Measurements from ENCODE around the gene SLC12A4.
"Not testable (repeated sequence)": the region's sequence is repeated elsewhere in the genome, so short reads cannot be mapped to it uniquely, and the experiment has no call there.

SLC12A4 gene

GRCh38 chr16:67926181-67926750 is 42.2 kb downstream of the SLC12A4 start:
- DNase-seq (ENCODE audit: low spot score), result no peak

- DNase-seq (ENCODE audit: low spot score), result no peak
Observed at GRCh38 chr16:67924140-67924906, 44.1 kb downstream of the SLC12A4 start.

- no peak for DNase-seq (ENCODE audit: low spot score)
Observed at GRCh38 chr16:67923414-67924116, 44.9 kb downstream of the SLC12A4 start.

DNA sequence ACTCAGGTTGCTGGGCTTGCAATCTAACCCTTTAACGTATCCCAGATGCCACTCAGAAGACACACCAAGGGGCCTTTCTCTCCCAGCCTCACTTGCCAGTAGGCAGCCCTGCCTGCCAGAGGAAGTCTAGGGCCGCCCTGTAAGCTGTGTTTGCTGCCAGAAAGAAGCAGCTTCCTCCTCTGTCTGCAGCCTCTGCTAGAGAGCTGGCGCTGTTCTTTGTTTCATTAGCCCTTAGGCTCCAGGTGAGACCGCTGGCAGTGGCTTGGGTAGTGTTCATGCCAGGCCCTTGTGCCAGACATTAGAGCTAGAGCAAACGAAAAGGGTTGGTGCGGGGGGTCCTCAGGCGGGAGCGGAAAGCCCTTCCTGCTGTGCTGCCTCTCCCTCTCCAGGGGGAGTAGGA is 45.7 kb downstream of the SLC12A4 start:
- DNase-seq (ENCODE audit: low spot score), result no peak

GRCh38 chr16:67922221-67922620 is 46.2 kb downstream of the SLC12A4 start:
- no peak for DNase-seq (ENCODE audit: low spot score)

GRCh38 chr16:67919622-67920221 is 48.7 kb downstream of the SLC12A4 start:
- no peak for DNase-seq (ENCODE audit: low spot score)

DNA sequence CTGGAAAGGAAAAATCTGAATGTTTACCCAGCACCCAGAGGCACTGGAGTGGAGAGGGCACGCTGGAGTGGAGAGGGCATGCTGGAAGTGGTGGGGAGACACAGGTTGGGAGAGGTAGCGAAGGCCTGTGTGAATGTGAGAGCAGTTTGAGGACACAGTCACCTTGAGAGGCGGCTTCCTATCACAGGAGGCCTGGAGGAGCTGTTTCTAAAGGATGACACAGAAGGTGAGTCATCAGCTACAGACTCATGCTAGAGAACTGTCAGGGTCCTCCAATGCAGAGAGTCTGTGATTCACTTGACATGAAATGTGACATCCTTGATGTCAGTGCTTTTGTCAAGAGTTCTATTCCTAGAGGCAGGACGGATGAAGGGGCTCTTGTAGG is 50.6 kb downstream of the SLC12A4 start:
- DNase-seq (ENCODE audit: low spot score), result no peak

DNA sequence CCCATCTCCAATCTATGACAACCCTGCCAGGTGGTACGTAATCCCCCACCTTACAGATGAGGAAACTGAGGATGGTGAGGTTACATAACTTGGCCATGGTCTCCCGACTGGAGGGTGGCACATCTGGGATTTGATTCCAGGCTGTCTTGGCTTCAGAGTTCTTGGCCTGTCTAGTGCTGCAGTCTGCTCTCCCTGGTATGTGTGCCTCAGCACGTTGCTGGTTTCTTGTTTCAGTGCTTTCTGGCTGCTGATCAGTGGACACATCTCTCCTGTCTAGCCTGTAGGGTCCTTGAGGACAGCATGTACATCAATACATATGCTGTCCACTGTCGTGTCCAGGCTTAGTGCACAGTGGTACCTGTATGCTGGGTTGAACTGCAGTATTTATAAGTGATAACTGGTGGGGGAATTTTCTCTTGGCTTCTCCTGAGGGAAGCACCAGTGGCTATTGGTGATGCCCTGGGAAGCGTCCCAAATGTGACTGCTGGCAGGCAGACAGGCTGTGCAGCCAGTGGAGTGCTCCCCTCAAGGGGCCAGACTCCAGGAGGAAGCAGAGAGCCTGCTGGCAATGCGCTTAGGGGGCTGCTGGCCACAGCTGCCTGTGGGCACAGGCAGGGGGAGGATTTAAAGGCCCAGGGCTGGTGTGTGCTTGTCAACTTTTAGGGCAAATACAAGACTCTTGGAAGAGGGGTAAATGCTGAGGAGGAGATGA is 51.1 kb downstream of the SLC12A4 start:
- DNase-seq (ENCODE audit: low spot score), result no peak

GRCh38 chr16:67915831-67916723 is 52.4 kb downstream of the SLC12A4 start:
- DNase-seq (ENCODE audit: low spot score), result no peak

GRCh38 chr16:67915496-67915769 is 53.0 kb downstream of the SLC12A4 start:
- DNase-seq (ENCODE audit: low spot score), result not testable (repeated sequence)

DNA sequence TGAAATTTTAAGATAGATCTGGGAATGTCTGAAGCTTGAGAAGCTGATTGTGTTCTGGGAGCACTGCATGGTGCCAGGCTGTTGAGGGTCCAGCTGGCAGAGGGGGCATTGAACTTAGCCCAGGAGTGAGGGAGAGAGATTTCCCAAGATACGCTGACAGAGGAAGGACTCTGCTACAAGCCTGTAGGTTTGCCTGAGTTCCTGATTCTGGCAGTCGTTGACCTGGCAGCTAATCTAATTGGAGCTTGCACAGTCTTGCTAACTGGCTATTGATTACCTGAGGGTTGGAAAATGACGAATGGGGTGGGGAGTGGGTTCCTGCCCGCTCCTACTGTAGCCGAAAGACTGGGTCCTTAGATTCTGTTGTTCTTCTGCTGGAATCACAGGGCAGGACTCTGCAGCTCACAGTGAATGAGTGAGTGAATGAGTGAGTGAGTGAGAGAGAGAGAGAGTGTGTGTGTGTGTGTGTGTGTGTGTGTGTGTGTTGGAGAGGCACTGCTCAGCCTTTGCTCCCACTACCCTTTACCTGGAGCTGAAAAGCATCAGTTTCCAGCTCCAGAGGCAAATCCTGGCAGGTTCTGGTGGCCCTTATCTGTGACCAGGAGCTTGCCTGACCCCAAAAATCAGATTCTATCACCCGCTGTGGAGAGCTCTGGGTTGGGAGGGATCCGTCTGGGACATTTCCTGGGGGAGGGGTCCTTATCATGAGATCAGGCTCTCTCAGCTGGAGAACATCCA is 53.5 kb downstream of the SLC12A4 start:
- DNase-seq (ENCODE audit: low spot score), result no peak

DNA sequence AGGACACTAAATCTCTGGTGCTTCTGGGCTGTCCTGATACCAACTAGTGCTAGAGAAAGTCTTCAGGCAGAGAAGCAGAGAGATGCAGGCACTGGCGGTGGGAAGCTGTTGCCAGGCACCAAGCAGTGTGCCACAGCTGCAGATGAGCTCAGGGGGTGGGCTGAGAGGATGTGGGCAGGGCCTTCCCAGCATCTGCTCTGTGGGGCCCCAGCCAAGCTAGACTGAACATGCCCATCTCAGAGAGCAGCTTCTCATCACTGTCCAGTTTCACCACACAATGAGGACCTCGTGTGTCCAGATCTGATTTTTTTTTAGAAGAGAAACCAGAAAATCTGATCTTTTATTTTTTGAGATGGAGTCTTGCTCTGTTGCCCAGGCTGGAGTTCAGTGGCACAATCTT is 58.3 kb downstream of the SLC12A4 start:
- no peak for DNase-seq (ENCODE audit: low spot score)

- no peak for DNase-seq (ENCODE audit: low spot score)
Observed at GRCh38 chr16:67909056-67909742, 59.2 kb downstream of the SLC12A4 start.

GRCh38 chr16:67907397-67908180 is 60.8 kb downstream of the SLC12A4 start:
- no peak for DNase-seq (ENCODE audit: low spot score)

DNA sequence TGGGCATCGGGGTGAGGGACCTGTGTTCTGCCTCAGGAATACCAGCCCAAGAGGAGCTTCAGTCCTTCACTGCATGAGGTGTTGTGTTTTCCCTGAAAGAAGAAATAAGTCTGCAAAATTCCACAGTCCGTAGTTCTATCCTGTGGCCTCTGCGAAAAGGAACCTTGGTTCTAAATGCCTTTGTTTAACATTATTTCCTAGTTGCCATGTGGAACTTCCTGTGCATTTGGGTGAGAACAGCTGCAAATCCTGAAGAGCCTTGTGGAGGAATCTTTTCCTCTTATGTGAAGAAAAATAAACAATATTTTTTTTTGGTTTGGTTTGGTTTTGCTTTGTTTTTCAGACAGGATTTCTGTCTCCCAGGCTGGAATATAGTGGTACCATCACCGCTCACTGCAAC is 65.6 kb downstream of the SLC12A4 start:
- DNase-seq (ENCODE audit: low spot score), result no peak

- DNase-seq (ENCODE audit: low spot score), result no peak
Observed at GRCh38 chr16:67901734-67902133, 66.7 kb downstream of the SLC12A4 start.

GRCh38 chr16:67897231-67897630 is 71.2 kb downstream of the SLC12A4 start:
- DNase-seq (ENCODE audit: low spot score), result no peak

DNA sequence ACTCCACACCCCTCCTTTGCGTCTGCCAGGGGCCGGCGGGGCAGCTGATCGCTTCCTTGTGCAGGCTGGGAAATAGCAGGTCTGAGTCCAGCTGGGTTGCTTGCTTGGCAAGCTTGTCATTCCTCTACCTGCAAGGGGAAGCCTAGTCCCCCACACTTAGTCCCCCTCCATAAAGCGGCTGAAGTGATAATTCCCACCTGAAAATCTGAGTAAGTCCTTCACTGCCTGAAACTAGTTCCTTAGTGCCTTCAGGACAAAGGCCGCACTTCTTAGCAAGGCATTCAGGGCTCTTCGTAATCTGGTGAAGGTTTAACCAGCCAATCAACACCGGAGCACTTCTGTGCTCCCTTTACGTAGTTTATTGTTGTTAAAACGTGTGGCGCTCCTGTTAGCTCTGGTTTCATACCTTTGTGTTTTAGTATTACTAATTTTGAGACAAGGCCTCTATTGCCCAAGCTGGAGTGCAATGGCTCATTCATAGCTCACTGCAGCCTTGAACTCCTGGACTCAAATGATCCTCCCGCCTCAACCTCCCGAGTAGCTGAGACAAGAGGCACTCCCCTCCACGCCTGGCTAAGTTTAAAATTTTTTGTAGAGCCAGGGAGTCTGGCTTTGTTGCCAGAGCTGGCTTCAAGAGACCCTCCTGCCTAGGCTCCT is 74.6 kb downstream of the SLC12A4 start:
- no peak for DNase-seq (ENCODE audit: low spot score)
